ENCODE data around the gene NEK2.
"Not testable (repeated sequence)": the region's sequence is repeated elsewhere in the genome, so short reads cannot be mapped to it uniquely, and the experiment has no call there.

The NEK2 gene

DNA sequence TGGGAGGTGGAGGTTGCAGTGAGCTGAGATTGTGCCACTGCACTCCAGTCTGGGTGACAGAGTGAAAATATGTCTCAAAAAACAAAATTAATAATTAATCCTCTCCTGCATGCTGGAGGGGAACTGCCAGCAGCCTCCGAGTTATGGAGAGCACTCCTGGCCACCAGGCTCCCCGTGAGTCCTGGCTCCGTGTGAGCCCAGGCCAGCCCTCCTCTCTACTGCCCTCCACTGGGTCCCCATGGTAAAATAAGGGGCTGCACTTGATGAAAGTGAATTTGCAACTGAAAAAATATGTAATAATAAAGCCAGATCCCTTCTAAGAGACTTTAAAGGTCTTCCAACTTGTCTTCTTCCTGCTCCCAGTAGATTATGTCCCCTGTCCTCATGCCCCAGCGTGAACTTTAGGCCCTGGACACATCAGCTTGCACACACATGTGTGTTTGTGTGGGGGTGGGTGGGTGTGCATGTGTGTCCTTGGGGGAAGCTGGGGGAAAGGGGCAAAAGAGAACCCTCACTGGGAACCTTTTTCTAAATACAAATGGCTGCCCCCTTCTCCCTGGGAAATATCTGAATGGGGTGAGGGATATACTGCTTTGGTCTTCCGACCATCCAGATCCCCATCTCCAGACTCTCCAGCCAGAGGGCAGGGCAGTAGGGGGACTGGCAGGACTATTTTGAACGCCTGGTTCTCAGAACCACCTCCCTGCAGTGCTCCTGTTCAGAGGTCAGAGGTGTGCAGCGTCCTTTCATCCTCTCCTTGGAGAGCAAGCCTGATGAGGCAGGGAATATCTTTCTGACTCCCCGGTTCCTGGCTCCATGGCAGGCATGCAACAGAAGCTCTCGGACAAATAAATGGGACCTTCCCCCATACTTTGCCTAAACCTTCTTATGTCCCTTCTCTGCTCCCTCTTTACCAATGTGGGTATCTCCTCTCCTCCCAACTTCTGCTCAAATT, 26.2 kb downstream of the NEK2 start:
- no peak for DNase-seq

DNA sequence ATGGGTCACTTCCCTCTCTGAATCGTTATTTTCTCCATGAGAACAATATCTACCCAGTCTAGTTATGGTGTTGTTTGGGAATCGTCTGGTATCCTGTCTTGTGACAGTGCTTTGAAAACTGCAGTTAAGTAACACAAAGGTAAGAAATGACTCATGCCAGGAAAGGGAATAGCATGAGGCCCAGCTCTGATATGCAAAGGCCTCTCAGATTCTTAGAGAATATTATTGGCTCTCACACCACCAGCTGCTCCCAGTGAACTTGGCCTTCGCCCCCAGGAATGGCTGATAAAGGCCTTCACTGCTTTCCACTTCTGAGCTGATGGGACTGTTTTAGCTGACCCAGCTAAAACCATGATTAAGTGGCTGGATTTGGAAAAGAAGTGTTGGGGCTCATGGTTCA, 27.1 kb downstream of the NEK2 start:
- no peak for DNase-seq

DNA sequence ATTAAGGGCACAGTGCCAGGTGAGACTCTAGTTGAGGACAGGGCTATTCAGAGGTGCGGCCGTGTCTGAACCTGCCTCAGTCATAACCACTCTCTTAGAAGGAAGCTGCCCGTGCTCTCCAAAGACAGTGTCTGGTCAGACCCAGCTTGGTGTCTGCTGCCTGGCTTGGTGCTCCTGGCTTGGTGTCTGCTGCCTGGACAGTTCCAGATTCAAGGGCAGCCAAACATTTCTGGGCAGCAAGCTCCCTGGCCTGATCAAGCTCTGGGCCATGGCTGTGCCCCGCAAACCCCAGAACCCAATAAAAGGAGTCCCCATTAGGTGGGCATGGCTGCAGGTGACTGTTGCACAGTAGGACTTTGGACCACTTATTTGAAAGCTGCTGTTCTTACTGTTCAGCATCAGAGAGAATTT, 27.7 kb downstream of the NEK2 start:
- DNase-seq = no peak

DNA sequence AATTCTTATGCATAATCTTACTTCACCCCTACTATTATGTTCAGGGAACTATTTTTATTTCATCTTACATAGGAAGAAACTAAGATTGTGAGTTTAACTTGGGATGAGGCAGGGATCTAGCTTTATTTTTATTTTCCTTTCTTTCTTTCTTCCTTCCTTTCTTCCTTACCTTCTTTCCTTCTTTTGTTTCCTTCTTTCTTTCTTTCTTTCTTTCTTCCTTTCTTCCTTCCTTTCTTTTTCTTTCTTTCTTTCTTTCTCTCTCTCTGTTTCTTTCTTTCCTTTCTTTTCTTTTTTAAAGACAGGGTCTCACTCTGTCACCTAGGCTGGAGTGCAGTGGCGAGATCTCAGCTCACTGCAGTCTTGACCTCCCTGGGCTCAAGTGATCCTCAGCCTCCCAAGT, 28.9 kb downstream of the NEK2 start:
- no peak for DNase-seq

DNA sequence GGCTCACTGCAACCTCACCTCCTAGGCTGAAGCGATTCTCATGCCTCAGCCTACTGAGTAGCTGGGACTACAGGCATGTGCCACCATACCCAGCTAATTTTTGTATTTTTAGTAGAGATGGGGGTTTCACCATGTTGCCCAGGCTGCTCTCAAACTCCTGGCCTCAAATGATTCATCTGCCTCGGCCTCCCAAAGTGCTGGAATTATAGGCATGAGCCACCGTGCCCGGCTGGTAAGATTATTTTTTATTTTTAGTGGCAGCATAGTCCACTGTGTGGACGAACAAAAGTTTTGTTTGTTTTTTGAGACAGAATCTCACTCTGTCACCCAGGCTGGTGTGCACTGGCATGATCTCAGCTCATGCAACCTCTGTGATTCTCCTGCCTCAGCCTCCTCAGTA, 29.8 kb downstream of the NEK2 start:
- not testable (repeated sequence) for DNase-seq

DNA sequence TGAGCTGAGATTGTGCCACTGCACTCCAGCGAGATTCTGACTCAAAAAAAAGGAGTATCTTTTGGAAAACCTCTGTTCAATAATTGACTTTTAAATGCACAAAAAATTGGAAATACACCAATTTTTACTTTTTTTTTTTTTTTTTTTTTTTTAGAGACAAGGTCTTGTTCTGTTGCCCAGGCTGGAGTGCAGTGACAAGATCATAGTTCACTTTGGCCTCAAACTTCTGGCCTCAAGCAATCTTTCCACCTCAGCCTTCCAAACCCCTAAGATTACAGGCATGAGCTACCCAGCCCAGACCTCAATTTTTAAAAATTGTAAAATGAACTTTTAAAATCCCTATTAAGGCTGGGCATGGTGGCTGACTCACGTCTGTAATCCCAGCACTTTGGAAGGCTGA, 30.8 kb downstream of the NEK2 start:
- no peak for DNase-seq

DNA sequence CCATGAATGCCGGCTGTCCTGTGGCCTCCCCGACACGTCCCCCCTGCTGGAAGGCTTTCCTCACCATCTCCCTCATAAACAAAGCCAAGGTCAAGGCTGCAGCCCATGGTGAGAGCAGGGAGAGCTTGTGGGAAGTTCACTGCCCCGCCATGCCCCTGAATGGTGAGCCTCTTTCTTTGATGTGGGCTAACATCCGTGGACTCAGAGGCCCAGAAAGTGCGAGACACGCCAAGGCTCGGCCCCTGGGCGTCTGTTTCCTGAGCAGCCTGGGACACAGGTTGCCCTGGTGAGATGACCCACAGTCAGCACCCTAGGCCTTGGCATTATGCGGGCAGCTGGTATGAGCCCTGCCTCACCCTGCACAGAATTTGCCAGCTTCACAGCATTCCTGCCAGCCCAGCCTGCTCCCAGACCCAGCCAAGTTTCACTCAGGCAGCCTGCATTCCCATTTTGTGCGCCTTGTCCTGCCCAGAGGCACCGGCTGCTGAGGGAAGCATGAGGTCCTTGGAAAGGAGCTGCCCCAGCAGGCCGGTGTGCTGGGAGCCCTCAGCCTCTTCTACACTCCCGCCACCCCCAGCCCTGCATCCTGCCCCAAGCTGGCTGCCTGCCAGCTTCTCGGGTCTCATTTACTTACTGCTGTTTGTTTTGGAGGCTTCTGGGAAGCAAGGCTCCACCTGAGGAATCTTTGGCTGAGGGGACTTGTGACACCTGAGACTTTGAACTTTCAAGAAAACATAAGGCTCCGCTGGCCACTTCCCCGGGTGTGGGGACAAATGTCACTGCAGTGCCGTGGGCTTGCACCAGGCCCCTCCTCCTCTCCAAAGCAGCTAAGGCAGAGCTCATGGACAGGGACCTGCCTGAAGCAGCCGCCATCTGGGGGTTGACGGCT, 31.9 kb downstream of the NEK2 start:
- DNase-seq = no peak

DNA sequence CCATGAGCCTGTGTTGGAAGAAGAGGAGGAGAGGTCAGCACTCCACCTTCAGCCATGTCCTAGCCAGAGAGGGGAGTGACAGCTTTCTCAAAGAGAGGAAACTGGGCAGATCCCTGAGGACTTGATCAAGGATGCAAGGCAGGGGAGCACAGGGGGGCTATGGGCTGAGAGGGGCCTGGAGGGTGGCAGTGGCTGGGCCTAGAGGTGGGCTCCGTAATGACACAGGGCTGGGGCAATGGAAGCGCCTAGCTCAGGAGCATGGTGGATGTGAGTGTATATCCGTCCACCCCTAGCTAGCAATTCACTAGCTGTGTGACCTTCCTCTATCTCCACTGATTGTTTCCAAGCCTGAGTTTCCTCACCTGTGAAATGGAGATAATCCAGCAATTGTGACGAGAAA, 32.6 kb downstream of the NEK2 start:
- no peak for DNase-seq

DNA sequence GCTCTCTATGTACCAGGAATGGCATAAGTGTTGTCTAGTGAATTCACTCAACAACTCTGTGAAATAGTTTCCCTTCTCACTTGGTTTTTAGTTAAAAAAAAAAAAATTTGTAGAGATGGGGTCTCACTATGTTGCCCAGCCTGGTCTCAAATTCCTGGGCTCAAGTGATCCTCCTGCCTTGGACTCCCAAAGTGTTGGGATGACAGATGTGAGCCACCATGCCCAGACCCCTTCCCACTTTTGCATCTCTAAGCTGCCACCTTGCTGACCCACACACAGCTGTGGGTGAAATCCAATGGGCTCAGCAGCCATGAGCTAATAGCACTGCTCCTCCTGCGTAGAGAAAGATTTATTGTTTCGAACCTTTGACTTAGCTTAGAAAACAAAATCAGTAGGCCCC, 33.5 kb downstream of the NEK2 start:
- DNase-seq = no peak

DNA sequence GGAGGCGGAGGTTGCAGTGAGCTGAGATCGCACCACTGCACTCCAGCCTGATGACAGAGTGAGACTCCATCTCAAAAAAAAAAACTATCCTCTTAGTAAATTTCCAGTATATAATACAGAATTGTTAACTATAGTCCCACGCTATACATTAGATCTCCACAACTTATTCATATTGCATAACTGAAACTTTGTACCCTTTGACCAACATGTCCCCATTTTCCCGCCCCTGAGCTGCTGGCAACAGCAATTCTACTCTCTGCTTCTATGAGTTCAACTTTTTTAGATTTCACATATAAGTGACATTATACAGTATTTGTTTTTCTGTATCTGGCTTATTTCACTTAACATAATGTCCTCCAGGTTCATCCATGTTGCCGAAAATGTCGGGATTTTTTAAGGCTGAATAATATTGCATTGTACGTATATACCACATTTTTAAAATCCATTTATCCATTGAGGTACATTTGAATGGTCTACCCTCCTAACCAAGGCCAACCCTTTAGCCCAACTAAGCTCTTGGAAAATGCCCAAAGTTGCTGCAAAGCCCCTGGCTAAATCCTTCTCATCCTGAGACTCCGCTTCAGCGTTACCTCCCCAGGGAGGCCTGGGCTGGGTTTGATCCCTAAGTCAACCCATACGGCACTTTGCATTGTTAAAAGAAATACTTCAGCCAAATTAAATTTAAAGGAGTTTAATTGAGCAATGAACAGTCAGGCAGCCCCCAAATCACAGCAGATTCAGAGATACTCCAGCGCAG, 34.2 kb downstream of the NEK2 start:
- DNase-seq = no peak

DNA sequence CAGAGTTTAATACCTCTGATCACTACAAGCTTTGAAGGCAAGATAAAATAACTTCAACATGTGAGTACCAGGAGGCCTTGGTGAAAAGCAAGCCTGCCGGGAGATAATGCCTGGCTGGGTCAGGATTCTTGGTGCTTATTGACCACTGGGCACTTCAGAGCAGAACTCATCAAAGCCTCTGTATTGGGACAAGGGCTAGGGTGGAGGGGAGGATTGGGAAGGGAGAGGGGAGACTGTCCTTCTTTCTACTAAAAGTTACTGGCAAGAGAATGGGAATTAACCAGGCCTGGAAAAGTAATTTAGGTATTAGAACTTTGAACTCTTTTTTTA, 35.2 kb downstream of the NEK2 start:
- no peak for DNase-seq

DNA sequence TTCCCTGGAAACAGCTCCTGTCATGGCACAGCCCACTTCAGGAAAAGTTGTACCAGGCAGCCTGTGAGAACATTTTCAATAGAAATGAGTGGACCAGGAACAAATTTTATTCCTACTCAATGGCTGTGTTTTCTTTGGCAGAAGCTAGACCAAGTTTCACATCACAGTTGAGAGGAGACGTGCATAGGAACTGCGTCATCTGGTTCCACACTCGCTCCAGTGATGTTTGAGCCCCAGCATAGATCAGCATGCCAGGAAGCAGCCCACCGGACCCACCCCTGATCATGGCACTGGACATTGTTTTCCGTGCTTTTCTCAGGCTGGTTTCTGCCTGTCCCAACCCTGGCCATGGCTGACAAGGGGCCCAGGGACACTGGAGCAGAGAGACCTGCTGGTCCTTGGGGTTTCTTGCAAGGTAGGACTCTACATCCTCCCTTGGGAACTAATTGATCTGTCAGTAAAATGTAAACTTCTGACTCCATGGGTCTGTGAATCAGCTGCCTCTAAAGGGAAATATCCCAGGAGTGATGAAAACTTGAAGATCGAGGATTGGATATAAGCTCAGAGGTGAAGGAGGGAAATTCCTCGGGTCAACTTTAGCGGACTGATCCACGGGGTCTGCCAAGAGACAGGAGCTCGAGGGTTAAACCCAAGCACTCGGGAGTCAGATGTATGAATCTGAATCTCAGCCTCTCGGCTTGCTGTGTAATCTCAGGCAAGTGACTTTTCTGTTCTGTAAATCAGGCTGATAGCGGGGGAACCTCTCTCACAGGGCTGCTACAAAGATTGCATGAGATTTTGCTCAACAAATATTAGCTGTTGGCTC, 35.7 kb downstream of the NEK2 start:
- DNase-seq = no peak

DNA sequence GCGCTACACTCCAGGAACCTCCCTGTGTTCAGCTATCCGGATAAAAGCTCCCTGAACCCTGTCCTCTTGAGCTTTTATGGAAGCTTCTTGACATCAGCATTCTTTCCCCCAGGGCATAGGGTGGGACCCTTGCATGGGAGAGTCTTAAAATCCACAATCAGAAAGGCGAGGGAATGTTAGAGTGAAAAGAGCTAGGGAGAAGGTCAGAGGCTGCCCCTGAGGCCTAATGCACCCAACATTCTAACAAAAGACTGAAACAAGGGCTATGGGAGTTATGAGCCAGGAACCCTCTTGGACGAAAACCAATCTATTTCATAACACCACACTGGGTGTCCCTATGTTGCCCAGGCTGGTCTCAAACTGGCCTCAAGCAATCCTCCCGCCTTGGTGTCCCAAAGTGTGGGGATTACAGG, 36.7 kb downstream of the NEK2 start:
- no peak for DNase-seq

DNA sequence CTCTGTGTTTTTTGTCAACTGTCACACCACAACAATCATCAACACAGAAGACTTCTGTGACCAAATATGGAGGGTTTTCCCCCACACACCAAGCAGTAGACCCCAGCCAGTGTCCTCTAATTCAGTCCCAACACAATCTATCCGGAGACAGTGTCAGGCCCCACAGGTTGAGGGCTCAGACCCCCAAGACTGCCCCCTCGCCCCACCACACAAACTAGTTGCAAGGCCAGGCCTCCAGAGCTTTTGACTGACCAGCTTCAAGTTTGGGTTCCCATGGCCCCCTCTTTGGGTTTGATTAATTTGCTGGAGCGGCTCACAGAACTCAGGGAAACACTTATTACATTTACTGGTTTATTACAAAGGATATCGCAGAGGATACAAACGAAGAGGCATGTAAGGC, 37.2 kb downstream of the NEK2 start:
- no peak for DNase-seq

DNA sequence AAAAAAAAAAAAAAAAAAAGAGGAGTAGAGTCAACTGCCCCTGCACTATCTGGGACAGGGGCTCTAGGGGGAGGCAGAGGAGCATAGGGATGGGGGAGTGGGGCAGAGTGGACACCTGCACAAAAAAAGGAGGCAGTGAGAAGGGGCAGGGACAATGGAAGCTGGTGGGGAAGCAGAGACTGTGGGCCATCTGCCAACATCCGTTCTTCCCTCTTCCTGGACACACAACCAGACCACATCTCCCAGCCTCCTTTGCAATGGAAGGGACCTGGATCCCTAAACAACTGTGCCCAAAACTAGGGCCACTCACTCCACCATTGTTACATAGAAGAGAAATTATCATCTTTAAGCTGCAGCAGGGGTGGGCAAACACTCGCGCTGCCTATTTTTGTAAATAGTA, 38.4 kb downstream of the NEK2 start:
- no peak for DNase-seq

DNA sequence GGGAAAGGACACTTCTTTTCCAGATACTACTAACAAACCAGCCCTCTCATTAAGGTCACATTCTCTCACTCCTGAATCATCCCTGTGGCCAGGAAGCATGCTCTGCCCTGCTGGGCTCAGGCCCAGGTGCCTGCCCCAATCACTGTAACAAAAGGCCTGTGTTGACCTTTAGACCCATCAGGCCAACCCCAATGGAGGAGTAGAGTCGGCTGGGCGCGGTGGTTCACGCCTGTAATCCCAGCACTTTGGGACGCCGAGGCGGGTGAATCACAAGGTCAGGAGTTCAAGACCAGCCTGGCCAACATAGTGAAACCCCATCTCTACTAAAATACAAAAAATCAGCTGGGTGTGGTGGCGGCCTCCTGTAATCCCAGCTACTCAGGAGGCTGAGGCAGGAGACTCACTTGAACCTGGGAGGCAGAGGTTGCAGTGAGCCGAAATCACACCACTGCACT, 38.8 kb downstream of the NEK2 start:
- not testable (repeated sequence) for DNase-seq

DNA sequence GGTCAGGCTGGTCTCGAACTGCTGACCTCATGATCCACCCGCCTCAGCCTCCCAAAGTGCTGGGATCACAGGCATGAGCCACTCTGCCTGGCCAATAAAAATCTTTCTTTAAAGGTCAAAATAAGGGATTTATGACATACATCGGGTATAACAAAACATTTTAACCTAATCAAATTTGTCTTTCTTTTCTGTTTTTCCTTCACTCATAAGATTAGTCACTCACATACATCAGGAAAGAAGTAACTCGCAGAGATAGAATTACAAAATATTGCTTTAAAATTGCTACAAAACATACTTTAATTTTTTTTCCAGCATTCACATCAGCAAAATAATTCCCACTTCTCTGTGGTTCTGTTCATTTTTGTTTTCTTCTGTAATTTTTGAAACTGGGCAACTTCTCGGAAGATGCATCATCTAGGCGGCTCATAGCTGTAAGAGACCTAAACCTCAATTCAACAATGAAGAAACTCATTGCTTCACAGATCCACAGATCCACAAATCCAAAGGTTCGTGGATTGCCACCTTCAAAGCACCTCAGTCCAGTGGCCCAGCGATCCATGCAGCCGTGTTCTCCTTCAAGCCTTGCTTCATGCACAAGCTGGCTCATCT, 39.7 kb downstream of the NEK2 start:
- DNase-seq = no peak

DNA sequence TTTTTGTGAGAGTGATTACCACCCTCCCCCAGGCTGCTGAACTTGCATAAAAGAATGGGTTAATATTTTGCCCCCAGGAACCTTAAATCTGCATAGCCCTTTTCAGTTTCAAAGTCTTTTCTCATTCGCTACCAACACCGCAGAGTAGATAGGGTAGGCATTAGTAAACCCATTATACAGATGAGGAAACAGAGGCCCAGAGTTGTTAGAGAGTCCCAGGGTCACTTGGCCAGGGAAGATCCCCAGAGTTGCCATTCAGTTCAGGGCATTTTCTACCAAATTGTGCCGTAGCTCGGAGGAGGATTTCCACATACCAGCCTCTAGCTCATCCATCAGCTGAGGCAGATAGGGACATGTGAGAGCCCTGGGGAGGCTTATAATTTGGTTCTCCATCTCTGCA, 40.5 kb downstream of the NEK2 start:
- DNase-seq = no peak

DNA sequence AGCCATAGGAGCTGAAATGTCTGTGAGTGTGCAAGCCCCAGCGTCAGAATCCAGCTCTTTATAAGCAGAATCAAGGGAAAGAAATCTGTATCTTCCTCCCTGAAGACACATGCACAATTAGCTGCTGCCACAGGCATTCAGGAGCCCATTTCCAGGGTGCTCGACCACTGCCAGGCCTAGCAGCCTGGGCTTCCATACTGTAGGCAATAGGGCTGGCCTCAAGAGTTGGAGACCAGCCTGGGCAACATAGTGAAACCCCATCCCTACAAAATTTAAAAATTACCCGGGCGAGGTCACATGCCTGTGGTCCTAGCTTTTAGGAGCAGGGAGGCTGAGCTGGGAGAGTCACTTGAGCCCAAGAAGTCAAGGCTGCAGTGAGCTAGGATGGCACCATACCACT, 41.0 kb downstream of the NEK2 start:
- DNase-seq = no peak

DNA sequence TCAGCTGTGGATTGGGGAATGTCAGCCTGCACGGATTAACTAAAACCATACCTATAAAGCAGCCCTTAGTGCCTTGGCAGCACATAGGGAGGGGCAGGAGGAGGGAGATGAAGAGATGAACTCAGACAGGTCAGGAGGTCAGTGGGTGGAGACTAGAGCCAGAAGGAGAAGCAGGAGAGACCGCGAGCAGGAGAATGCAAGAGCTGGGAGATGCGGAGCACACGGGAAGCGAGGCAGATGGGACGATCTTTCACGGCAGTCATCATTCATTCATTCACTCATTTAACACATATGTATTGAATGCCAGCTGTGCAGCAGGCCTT, 41.9 kb downstream of the NEK2 start:
- no peak for DNase-seq

DNA sequence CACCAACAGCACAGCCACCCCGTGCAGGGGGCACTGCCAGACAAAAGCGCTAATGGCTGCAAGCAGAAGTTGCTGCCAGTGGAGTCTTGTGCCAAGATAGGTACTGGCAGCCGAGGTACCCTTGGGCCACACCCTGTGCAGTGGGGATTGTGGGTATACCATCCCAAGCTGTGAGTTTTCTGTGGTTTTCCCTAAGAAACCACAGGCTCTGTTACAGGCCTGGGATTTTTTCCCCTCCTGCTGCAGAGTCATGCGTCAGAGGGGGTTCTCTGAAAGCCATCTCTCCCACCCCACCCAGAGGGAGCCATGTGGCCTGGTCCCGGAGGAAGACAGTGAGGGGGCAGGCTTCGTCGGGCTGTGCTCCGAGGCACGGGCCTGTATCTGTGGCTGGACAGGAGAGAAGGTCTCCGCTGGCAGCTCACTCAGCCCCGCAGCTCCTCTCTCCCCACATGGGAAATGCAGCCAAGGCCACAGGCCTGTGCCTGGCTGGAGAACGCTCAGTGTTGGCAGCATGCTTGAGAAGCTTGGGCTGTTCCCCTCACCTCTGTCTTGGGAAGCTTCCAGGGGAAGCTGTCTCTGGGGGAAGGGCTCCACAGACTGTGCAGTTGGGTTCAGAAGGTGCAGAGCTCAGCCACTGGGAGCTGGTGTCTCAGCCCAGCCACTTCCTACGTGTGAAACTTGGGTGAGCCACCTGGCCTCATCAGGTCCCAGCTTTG, 42.5 kb downstream of the NEK2 start:
- no peak for DNase-seq
